Measurements from ENCODE around the gene SPATA3. TPM values are rescaled to one million over a fixed set of nuclear protein-coding genes. Genes with fewer than 3 reads are reported as not detected.

Gene SPATA3
- total and polyA plus RNA-seq, 2 of the 8 experiments (the other 6 are each of a cell fraction or from before 2014, with no cell fraction given): not detected

DNA sequence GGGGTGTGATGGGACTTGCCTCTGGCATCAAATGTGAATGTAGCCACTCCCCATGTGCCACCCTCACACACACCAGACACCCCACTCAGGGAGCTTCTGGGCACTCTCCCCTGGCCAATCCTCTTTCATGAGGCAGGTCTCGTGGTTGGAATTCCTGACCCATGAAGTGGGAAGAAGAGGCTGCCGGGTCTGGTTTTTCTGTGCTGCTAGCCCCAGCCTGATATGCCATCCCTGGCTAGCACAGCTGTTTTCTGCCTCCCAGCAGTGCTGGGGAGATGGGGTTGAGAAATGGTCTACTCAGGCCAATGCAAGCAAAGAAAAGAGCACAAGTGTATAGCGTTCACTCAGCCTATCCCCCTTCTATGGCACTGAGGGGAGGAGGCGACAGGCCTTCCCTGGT is 40.2 kb downstream of the SPATA3 start (continued):
- TF ChIP-seq EGR1 (IDR thresholded peaks at IDR 0.05; ENCODE audit: borderline replicate concordance, low read depth, low read length) (no peak), NRF1 (IDR thresholded peaks at IDR 0.05; ENCODE audit: low read depth, low read length) (no peak), RBBP5 (IDR thresholded peaks at IDR 0.05; ENCODE audit: borderline replicate concordance, low read depth, low read length) (no peak), POU5F1 (IDR thresholded peaks at IDR 0.05; ENCODE audit: low read depth, low read length) (no peak), BCL11A (IDR thresholded peaks at IDR 0.05; ENCODE audit: low read depth in 2 of 2, low read length in 2 of 2) (no peak), KDM5A (IDR thresholded peaks at IDR 0.05; ENCODE audit: low read length) (no peak), RAD21 (IDR thresholded peaks at IDR 0.05 in 1 of 2, conservative IDR thresholded peaks at IDR 0.05 in 1 of 2; ENCODE audit: low read depth in 2 of 2, low read length in 2 of 2) (no peak), HDAC6 (IDR thresholded peaks at IDR 0.05; ENCODE audit: low read depth, low read length) (no peak), SUZ12 (IDR thresholded peaks at IDR 0.05; ENCODE audit: low read length) (no peak)
- TF ChIP-seq, protein P1, sequence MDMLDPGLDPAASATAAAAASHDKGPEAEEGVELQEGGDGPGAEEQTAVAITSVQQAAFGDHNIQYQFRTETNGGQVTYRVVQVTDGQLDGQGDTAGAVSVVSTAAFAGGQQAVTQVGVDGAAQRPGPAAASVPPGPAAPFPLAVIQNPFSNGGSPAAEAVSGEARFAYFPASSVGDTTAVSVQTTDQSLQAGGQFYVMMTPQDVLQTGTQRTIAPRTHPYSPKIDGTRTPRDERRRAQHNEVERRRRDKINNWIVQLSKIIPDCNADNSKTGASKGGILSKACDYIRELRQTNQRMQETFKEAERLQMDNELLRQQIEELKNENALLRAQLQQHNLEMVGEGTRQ (IDR thresholded peaks at IDR 0.05; ENCODE audit: low read length): no peak
